NCI-H1105 treated with DMSO at 0.1 percent for 48 hours (cell line): ENCODE results near the gene TNFAIP2.

Experiments
- DNase-seq: peaks from one replicate; lab custom pipeline; 2025; lab: John Stamatoyannopoulos, UW

Gene TNFAIP2

DNA sequence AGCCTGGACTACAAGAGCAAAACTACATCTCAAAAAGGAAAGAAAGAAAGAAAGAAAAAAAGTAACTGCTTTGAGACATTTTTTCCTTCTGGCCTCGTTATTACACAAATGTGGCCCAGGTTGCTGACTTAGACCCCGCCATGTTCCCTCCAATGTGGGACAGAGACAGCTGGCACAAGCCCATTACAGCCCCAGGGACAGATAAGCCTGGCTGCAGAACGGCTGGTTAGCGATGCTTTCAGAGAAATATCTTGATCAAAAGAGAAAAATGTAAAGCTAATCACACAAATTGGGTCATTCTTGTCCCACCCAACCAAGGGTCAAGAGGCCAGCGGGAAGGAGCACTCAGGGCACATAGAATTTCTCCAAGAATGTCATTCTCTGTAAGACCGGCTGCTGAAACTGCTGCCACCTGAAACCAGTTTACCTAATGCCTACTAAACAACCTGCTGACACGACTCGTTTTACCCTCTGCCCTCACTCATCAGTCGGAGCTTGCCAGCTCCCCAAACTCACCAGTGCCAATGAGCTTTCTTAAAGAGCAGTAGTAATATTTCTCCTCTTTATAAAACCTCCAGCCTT is 63.1 kb downstream of the TNFAIP2 start:
- DNase-seq: no peak
